ENCODE data around the gene TCTN1. TPM values are rescaled to one million over a fixed set of nuclear protein-coding genes. Genes with fewer than 3 reads are reported as not detected.

Gene TCTN1
- total and polyA plus RNA-seq, 2 of the 13 experiments (the other 11 are each of a cell fraction or from before 2014, with no cell fraction given), result 13.6 to 16.0 TPM

GRCh38 chr12:110698171-110698902 is 84.4 kb downstream of the TCTN1 start (continued):
- TF ChIP-seq SP140L (CRISPR knock-in tag; IDR thresholded peaks at IDR 0.05; ENCODE audit: borderline replicate concordance) (no peak), ZNF577 (CRISPR knock-in tag; IDR thresholded peaks at IDR 0.05; ENCODE audit: borderline replicate concordance, low read depth) (no peak), ZNF121 (CRISPR knock-in tag; IDR thresholded peaks at IDR 0.05) (no peak), RNF219 (CRISPR knock-in tag; IDR thresholded peaks at IDR 0.05) (no peak), HNF4G (IDR thresholded peaks at IDR 0.05; ENCODE audit: borderline replicate concordance, low read depth, low read length) (no peak), HNF4G (CRISPR knock-in tag; IDR thresholded peaks at IDR 0.05; ENCODE audit: borderline replicate concordance, low read depth) (no peak), KDM2A (CRISPR knock-in tag; IDR thresholded peaks at IDR 0.05; ENCODE audit: borderline replicate concordance, low read depth) (peak; percentile 51; the same call in 1 of the 2 replicates), CENPX (CRISPR knock-in tag; IDR thresholded peaks at IDR 0.05) (no peak), E2F2 (CRISPR knock-in tag; IDR thresholded peaks at IDR 0.05; ENCODE audit: borderline replicate concordance) (no peak), NCOA1 (CRISPR knock-in tag; IDR thresholded peaks at IDR 0.05) (no peak), ZBTB38 (CRISPR knock-in tag; IDR thresholded peaks at IDR 0.05) (no peak), CEBPZ (IDR thresholded peaks at IDR 0.05; ENCODE audit: low read length) (no peak), ZNF232 (CRISPR knock-in tag; IDR thresholded peaks at IDR 0.05; ENCODE audit: borderline replicate concordance) (no peak), SATB2 (CRISPR knock-in tag; IDR thresholded peaks at IDR 0.05) (no peak), RNF2 (conservative IDR thresholded peaks at IDR 0.05; ENCODE audit: low read depth) (0 out of 2 replicates have a peak, but pooled peaks have one; percentile 37), NR3C1 (CRISPR knock-in tag; IDR thresholded peaks at IDR 0.05) (no peak), E2F1 (CRISPR knock-in tag; IDR thresholded peaks at IDR 0.05) (no peak), NRL (CRISPR knock-in tag; IDR thresholded peaks at IDR 0.05; ENCODE audit: borderline replicate concordance) (no peak), NFE2L1 (CRISPR knock-in tag; IDR thresholded peaks at IDR 0.05; ENCODE audit: borderline replicate concordance) (peak; percentile 94; the same call in 1 of the 2 replicates), YY1 (IDR thresholded peaks at IDR 0.05; ENCODE audit: insufficient read depth, insufficient replicate concordance, low read depth, low read length) (no peak), BRF2 (CRISPR knock-in tag; IDR thresholded peaks at IDR 0.05) (no peak)
